ENCODE results near the gene NELL1. TPM values are rescaled to one million over a fixed set of nuclear protein-coding genes. Genes with fewer than 3 reads are reported as not detected.
"Not testable (repeated sequence)": the region's sequence is repeated elsewhere in the genome, so short reads cannot be mapped to it uniquely, and the experiment has no call there.

NELL1 gene
- total and polyA plus RNA-seq, 7 experiments from 2014 or later, result not detected

- no peaks in the 10 kb centered on the region for H3K27me3 Mint-ChIP-seq
- intact Hi-C loops (cut with micrococcal nuclease), result no loop called here
- H3K27ac ChIP-seq (ENCODE audit: low read depth, low read length), result no peak overlapping the region
- H3K36me3 ChIP-seq (ENCODE audit: control insufficient read depth in 2 of 3, insufficient read depth in 3 of 3, low read length in 3 of 3), result no peaks in the 10 kb centered on the region
- H3K4me3 Mint-ChIP-seq, result no peak overlapping the region
- ChIA-PET CTCF (no interaction called here), POLR2A (no interaction called here)
- no peaks in the 10 kb centered on the region for H3K27me3 ChIP-seq (ENCODE audit: control insufficient read depth in 2 of 2, insufficient read depth in 2 of 2, low read length in 2 of 2)
- no peaks in the 10 kb centered on the region for H3K36me3 Mint-ChIP-seq
- H3K4me3 ChIP-seq (ENCODE audit: low read length), result no peak overlapping the region
- no peaks in the 10 kb centered on the region for H3K4me1 ChIP-seq (ENCODE audit: control insufficient read depth in 2 of 2, insufficient read depth in 2 of 2, low read length in 2 of 2)
- H3K9me3 Mint-ChIP-seq, result peaks cover 0 to 16% (median 0%) of the 10 kb centered on the region in 11 donors
- H3K27ac Mint-ChIP-seq, result no peak overlapping the region
- H3K4me1 Mint-ChIP-seq, result no peaks in the 10 kb centered on the region
- ATAC-seq (no peak), DNase-seq (no peak)
- H3K9me3 ChIP-seq (ENCODE audit: control insufficient read depth in 2 of 3, low read length in 3 of 3), result no peaks in the 10 kb centered on the region
These were observed 185.0 kb downstream of the NELL1 start for GRCh38 chr11:20854215-20854955.

DNA sequence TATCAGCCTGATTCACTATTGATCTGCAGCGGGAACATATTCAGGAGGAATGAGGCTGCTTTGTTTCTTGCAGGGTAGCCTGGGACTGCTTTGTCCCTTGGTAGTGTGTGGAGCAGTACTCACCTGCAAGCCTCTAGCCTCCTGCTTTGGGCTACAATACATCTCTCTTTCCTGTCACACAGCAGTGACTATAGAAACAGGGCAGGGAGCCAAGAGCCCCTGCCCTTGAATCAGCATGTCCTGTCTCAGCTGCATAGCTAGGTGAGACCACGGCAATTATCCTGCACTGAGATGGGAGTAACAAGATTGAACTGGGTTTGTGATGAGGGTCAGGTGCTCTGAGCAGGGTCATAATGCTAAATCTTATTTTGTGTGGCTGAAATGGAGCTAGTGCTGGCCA lies 191.9 kb downstream of the NELL1 start:
- intact Hi-C loops (cut with micrococcal nuclease), result no loop called here
- Histone ChIP-seq H3K4me3 (ENCODE audit: low read length) (no peak overlapping the region), H3K36me3 (ENCODE audit: control insufficient read depth in 2 of 3, insufficient read depth in 3 of 3, low read length in 3 of 3) (no peaks in the 10 kb centered on the region), H3K27me3 (ENCODE audit: control insufficient read depth in 2 of 2, insufficient read depth in 2 of 2, low read length in 2 of 2) (no peaks in the 10 kb centered on the region), H3K4me1 (ENCODE audit: control insufficient read depth in 2 of 2, insufficient read depth in 2 of 2, low read length in 2 of 2) (no peaks in the 10 kb centered on the region), H3K9me3 (ENCODE audit: control insufficient read depth in 2 of 3, low read length in 3 of 3) (no peaks in the 10 kb centered on the region), H3K27ac (ENCODE audit: low read depth, low read length) (no peak overlapping the region)
- ChIA-PET POLR2A (no interaction called here), CTCF (no interaction called here)
- Mint-ChIP-seq H3K27me3 (no peaks in the 10 kb centered on the region), H3K36me3 (no peaks in the 10 kb centered on the region), H3K9me3 (peaks cover 0 to 8% (median 4%) of the 10 kb centered on the region in 11 donors), H3K4me1 (no peaks in the 10 kb centered on the region), H3K27ac (no peak overlapping the region), H3K4me3 (no peak overlapping the region)
- DNase-seq (no peak), ATAC-seq (no peak)

GRCh38 chr11:20862263-20862662 lies 192.9 kb downstream of the NELL1 start:
- H3K27ac Mint-ChIP-seq; ATAC-seq; DNase-seq; H3K36me3 Mint-ChIP-seq; H3K27me3 Mint-ChIP-seq; H3K9me3 Mint-ChIP-seq; H3K27ac ChIP-seq (ENCODE audit: low read depth, low read length); POLR2A ChIA-PET; H3K4me3 Mint-ChIP-seq; H3K4me1 ChIP-seq (ENCODE audit: control insufficient read depth in 2 of 2, insufficient read depth in 2 of 2, low read length in 2 of 2); H3K27me3 ChIP-seq (ENCODE audit: control insufficient read depth in 2 of 2, insufficient read depth in 2 of 2, low read length in 2 of 2); H3K4me3 ChIP-seq (ENCODE audit: low read length); H3K36me3 ChIP-seq (ENCODE audit: control insufficient read depth in 2 of 3, insufficient read depth in 3 of 3, low read length in 3 of 3); intact Hi-C loops (cut with micrococcal nuclease); H3K9me3 ChIP-seq (ENCODE audit: control insufficient read depth in 2 of 3, low read length in 3 of 3); H3K4me1 Mint-ChIP-seq; CTCF ChIA-PET: not testable (repeated sequence)

- Mint-ChIP-seq H3K4me1 (no peaks in the 10 kb centered on the region), H3K9me3 (peaks cover 0 to 10% (median 5%) of the 10 kb centered on the region in 11 donors), H3K36me3 (no peaks in the 10 kb centered on the region), H3K27me3 (no peaks in the 10 kb centered on the region), H3K27ac (no peak overlapping the region), H3K4me3 (no peak overlapping the region)
- ATAC-seq (no peak), DNase-seq (no peak)
- ChIA-PET CTCF (no interaction called here), POLR2A (no interaction called here)
- intact Hi-C loops (cut with micrococcal nuclease), result no loop called here
- no peak overlapping the region for H3K4me3 ChIP-seq (ENCODE audit: low read length)
- no peaks in the 10 kb centered on the region for H3K36me3 ChIP-seq (ENCODE audit: control insufficient read depth in 2 of 3, insufficient read depth in 3 of 3, low read length in 3 of 3)
- H3K4me1 ChIP-seq (ENCODE audit: control insufficient read depth in 2 of 2, insufficient read depth in 2 of 2, low read length in 2 of 2), result no peaks in the 10 kb centered on the region
- no peak overlapping the region for H3K27ac ChIP-seq (ENCODE audit: low read depth, low read length)
- H3K27me3 ChIP-seq (ENCODE audit: control insufficient read depth in 2 of 2, insufficient read depth in 2 of 2, low read length in 2 of 2), result no peaks in the 10 kb centered on the region
- H3K9me3 ChIP-seq (ENCODE audit: control insufficient read depth in 2 of 3, low read length in 3 of 3), result no peaks in the 10 kb centered on the region
These were observed 195.2 kb downstream of the NELL1 start for GRCh38 chr11:20864628-20865027.

- H3K27ac ChIP-seq (ENCODE audit: low read depth, low read length), result no peak overlapping the region
- ChIA-PET CTCF (no interaction called here), POLR2A (no interaction called here)
- H3K4me3 ChIP-seq (ENCODE audit: low read length), result no peak overlapping the region
- H3K9me3 Mint-ChIP-seq, result peaks cover 0 to 10% (median 5%) of the 10 kb centered on the region in 11 donors
- H3K27ac Mint-ChIP-seq, result no peak overlapping the region
- no peaks in the 10 kb centered on the region for H3K27me3 ChIP-seq (ENCODE audit: control insufficient read depth in 2 of 2, insufficient read depth in 2 of 2, low read length in 2 of 2)
- intact Hi-C loops (cut with micrococcal nuclease), result no loop called here
- no peaks in the 10 kb centered on the region for H3K4me1 ChIP-seq (ENCODE audit: control insufficient read depth in 2 of 2, insufficient read depth in 2 of 2, low read length in 2 of 2)
- H3K27me3 Mint-ChIP-seq, result no peaks in the 10 kb centered on the region
- DNase-seq (no peak), ATAC-seq (no peak)
- H3K9me3 ChIP-seq (ENCODE audit: control insufficient read depth in 2 of 3, low read length in 3 of 3), result no peaks in the 10 kb centered on the region
- no peaks in the 10 kb centered on the region for H3K36me3 Mint-ChIP-seq
- no peaks in the 10 kb centered on the region for H3K4me1 Mint-ChIP-seq
- H3K36me3 ChIP-seq (ENCODE audit: control insufficient read depth in 2 of 3, insufficient read depth in 3 of 3, low read length in 3 of 3), result no peaks in the 10 kb centered on the region
- no peak overlapping the region for H3K4me3 Mint-ChIP-seq
These were observed 195.8 kb downstream of the NELL1 start for GRCh38 chr11:20865161-20865560.

GRCh38 chr11:20869123-20869522 lies 199.7 kb downstream of the NELL1 start:
- ATAC-seq, result no peak
- ChIA-PET CTCF (no interaction called here), POLR2A (no interaction called here)
- Mint-ChIP-seq H3K36me3 (no peaks in the 10 kb centered on the region), H3K4me1 (no peaks in the 10 kb centered on the region), H3K4me3 (no peak overlapping the region), H3K27me3 (no peaks in the 10 kb centered on the region), H3K9me3 (peaks cover 0 to 10% (median 5%) of the 10 kb centered on the region in 11 donors), H3K27ac (no peak overlapping the region)
- intact Hi-C loops (cut with micrococcal nuclease), result no loop called here
- no peaks in the 10 kb centered on the region for H3K36me3 ChIP-seq (ENCODE audit: control insufficient read depth in 2 of 3, insufficient read depth in 3 of 3, low read length in 3 of 3)
- H3K27ac ChIP-seq (ENCODE audit: low read depth, low read length), result no peak overlapping the region
- no peak overlapping the region for H3K4me3 ChIP-seq (ENCODE audit: low read length)
- H3K27me3 ChIP-seq (ENCODE audit: control insufficient read depth in 2 of 2, insufficient read depth in 2 of 2, low read length in 2 of 2), result no peaks in the 10 kb centered on the region
- no peaks in the 10 kb centered on the region for H3K9me3 ChIP-seq (ENCODE audit: control insufficient read depth in 2 of 3, low read length in 3 of 3)
- H3K4me1 ChIP-seq (ENCODE audit: control insufficient read depth in 2 of 2, insufficient read depth in 2 of 2, low read length in 2 of 2), result no peaks in the 10 kb centered on the region
- DNase-seq, result no peak

GRCh38 chr11:20873054-20873453 lies 203.7 kb downstream of the NELL1 start:
- Mint-ChIP-seq H3K4me3 (no peak overlapping the region), H3K27ac (no peak overlapping the region), H3K4me1 (no peaks in the 10 kb centered on the region), H3K36me3 (no peaks in the 10 kb centered on the region), H3K9me3 (peaks cover 0 to 9% (median 0%) of the 10 kb centered on the region in 11 donors), H3K27me3 (no peaks in the 10 kb centered on the region)
- Histone ChIP-seq H3K4me3 (ENCODE audit: low read length) (no peak overlapping the region), H3K4me1 (ENCODE audit: control insufficient read depth in 2 of 2, insufficient read depth in 2 of 2, low read length in 2 of 2) (no peaks in the 10 kb centered on the region), H3K27ac (ENCODE audit: low read depth, low read length) (no peak overlapping the region), H3K9me3 (ENCODE audit: control insufficient read depth in 2 of 3, low read length in 3 of 3) (no peaks in the 10 kb centered on the region), H3K27me3 (ENCODE audit: control insufficient read depth in 2 of 2, insufficient read depth in 2 of 2, low read length in 2 of 2) (no peaks in the 10 kb centered on the region), H3K36me3 (ENCODE audit: control insufficient read depth in 2 of 3, insufficient read depth in 3 of 3, low read length in 3 of 3) (no peaks in the 10 kb centered on the region)
- ChIA-PET CTCF (no interaction called here), POLR2A (no interaction called here)
- DNase-seq, result no peak
- intact Hi-C loops (cut with micrococcal nuclease), result no loop called here
- ATAC-seq, result no peak

Measured in naive thymus-derived CD4-positive, alpha-beta T cell (primary cell).